Measurements from ENCODE around the gene ABCC8.

The ABCC8 gene

GRCh38 chr11:17386331-17387084 lies 90.1 kb downstream of the ABCC8 start:
- no peak overlapping the region for H3K4me3 ChIP-seq (ENCODE audit: control insufficient read depth, low read depth, low read length)
- DNase-seq (ENCODE audit: low read depth): no peak
- peak; percentile 65 for TF ChIP-seq CTCF (IDR thresholded peaks at IDR 0.05; ENCODE audit: control insufficient read depth, insufficient read depth, low read depth, low read length, missing control alignments)

- no peak for DNase-seq (ENCODE audit: low read depth)
- no peak overlapping the region for H3K4me3 ChIP-seq (ENCODE audit: control insufficient read depth, low read depth, low read length)
- TF ChIP-seq CTCF (IDR thresholded peaks at IDR 0.05; ENCODE audit: control insufficient read depth, insufficient read depth, low read depth, low read length, missing control alignments): no peak
These were observed 90.7 kb downstream of the ABCC8 start for GRCh38 chr11:17385926-17386325.

- no peak for TF ChIP-seq CTCF (IDR thresholded peaks at IDR 0.05; ENCODE audit: control insufficient read depth, insufficient read depth, low read depth, low read length, missing control alignments)
- H3K4me3 ChIP-seq (ENCODE audit: control insufficient read depth, low read depth, low read length): no peak overlapping the region
These were observed 91.2 kb downstream of the ABCC8 start for GRCh38 chr11:17385492-17385891.

GRCh38 chr11:17384002-17384511 lies 92.6 kb downstream of the ABCC8 start:
- peak; percentile 89 for TF ChIP-seq CTCF (IDR thresholded peaks at IDR 0.05; ENCODE audit: control insufficient read depth, insufficient read depth, low read depth, low read length, missing control alignments)
- DNase-seq (ENCODE audit: low read depth): peak; percentile 31

More at GRCh38 chr11:17385492-17385891, 91.2 kb downstream of the ABCC8 start:
- DNase-seq (ENCODE audit: low read depth): no peak

GRCh38 chr11:17383461-17383860 lies 93.2 kb downstream of the ABCC8 start:
- no peak for TF ChIP-seq CTCF (IDR thresholded peaks at IDR 0.05; ENCODE audit: control insufficient read depth, insufficient read depth, low read depth, low read length, missing control alignments)
- DNase-seq (ENCODE audit: low read depth): no peak

More at GRCh38 chr11:17384002-17384511, 92.6 kb downstream of the ABCC8 start:
- H3K4me3 ChIP-seq (ENCODE audit: control insufficient read depth, low read depth, low read length): no peak overlapping the region

GRCh38 chr11:17382046-17382728 lies 94.5 kb downstream of the ABCC8 start:
- H3K4me3 ChIP-seq (ENCODE audit: control insufficient read depth, low read depth, low read length): no peak overlapping the region
- TF ChIP-seq CTCF (IDR thresholded peaks at IDR 0.05; ENCODE audit: control insufficient read depth, insufficient read depth, low read depth, low read length, missing control alignments): no peak
- DNase-seq (ENCODE audit: low read depth): no peak

More at GRCh38 chr11:17383461-17383860, 93.2 kb downstream of the ABCC8 start:
- H3K4me3 ChIP-seq (ENCODE audit: control insufficient read depth, low read depth, low read length): no peak overlapping the region

Data from AG09309 (cell line).